ENCODE data around the gene ZDHHC8.
"Not testable (repeated sequence)": the region's sequence is repeated elsewhere in the genome, so short reads cannot be mapped to it uniquely, and the experiment has no call there.

ZDHHC8 gene

GRCh38 chr22:20145206-20145831, 13.7 kb downstream of the ZDHHC8 start:
- no peak for DNase-seq (ENCODE audit: low spot score)

- no peak for DNase-seq (ENCODE audit: low spot score)
These were observed 14.2 kb downstream of the ZDHHC8 start for GRCh38 chr22:20145832-20146223.

- no peak for DNase-seq (ENCODE audit: low spot score)
These were observed 15.2 kb downstream of the ZDHHC8 start for GRCh38 chr22:20146777-20147176.

- DNase-seq (ENCODE audit: low spot score), result no peak
These were observed 15.8 kb downstream of the ZDHHC8 start for GRCh38 chr22:20147237-20147988.

- no peak for DNase-seq (ENCODE audit: low spot score)
These were observed 16.8 kb downstream of the ZDHHC8 start for GRCh38 chr22:20148414-20148813.

- DNase-seq (ENCODE audit: low spot score), result no peak
These were observed 17.9 kb downstream of the ZDHHC8 start for GRCh38 chr22:20149257-20150250.

GRCh38 chr22:20150381-20151275, 19.0 kb downstream of the ZDHHC8 start, which contains the start of gene CCDC188:
TSS of gene CCDC188 (minus strand) at chr22:20151055. CDS start at chr22:20150986, 69 bp downstream.
- DNase-seq (ENCODE audit: low spot score), result no peak

- DNase-seq (ENCODE audit: low spot score), result no peak
These were observed 19.6 kb downstream of the ZDHHC8 start for GRCh38 chr22:20151276-20151588.

- no peak for DNase-seq (ENCODE audit: low spot score)
These were observed 20.9 kb downstream of the ZDHHC8 start for GRCh38 chr22:20152464-20152890.

- DNase-seq (ENCODE audit: low spot score), result no peak
These were observed 22.3 kb downstream of the ZDHHC8 start for GRCh38 chr22:20153945-20154344.

- no peak for DNase-seq (ENCODE audit: low spot score)
These were observed 23.1 kb downstream of the ZDHHC8 start for GRCh38 chr22:20154602-20155187.

- peak; percentile 38 for DNase-seq (ENCODE audit: low spot score)
These were observed 23.9 kb downstream of the ZDHHC8 start for GRCh38 chr22:20155330-20156041.

- DNase-seq (ENCODE audit: low spot score), result no peak
These were observed 24.4 kb downstream of the ZDHHC8 start for GRCh38 chr22:20156042-20156389.

GRCh38 chr22:20156611-20157429, 25.2 kb downstream of the ZDHHC8 start:
- DNase-seq (ENCODE audit: low spot score), result peak; percentile 85

- no peak for DNase-seq (ENCODE audit: low spot score)
These were observed 26.0 kb downstream of the ZDHHC8 start for GRCh38 chr22:20157430-20158183.

- no peak for DNase-seq (ENCODE audit: low spot score)
These were observed 26.9 kb downstream of the ZDHHC8 start for GRCh38 chr22:20158391-20159036.

- no peak for DNase-seq (ENCODE audit: low spot score)
These were observed 27.5 kb downstream of the ZDHHC8 start for GRCh38 chr22:20159076-20159475.

- DNase-seq (ENCODE audit: low spot score), result not testable (repeated sequence)
These were observed 27.9 kb downstream of the ZDHHC8 start for GRCh38 chr22:20159531-20159930.

All from NAMALWA (cell line).